A204.1 (cell line): ENCODE measurements around the gene DMKN.

Source experiments
- FAIRE-seq: peaks from 2 replicates; lab custom pipeline; 2012; peaks lifted over from hg19 to GRCh38; lab: Jason Lieb, UNC

DMKN gene, protein sequence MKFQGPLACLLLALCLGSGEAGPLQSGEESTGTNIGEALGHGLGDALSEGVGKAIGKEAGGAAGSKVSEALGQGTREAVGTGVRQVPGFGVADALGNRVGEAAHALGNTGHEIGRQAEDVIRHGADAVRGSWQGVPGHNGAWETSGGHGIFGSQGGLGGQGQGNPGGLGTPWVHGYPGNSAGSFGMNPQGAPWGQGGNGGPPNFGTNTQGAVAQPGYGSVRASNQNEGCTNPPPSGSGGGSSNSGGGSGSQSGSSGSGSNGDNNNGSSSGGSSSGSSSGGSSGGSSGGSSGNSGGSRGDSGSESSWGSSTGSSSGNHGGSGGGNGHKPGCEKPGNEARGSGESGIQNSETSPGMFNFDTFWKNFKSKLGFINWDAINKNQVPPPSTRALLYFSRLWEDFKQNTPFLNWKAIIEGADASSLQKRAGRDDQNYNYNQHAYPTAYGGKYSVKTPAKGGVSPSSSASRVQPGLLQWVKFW

DNA sequence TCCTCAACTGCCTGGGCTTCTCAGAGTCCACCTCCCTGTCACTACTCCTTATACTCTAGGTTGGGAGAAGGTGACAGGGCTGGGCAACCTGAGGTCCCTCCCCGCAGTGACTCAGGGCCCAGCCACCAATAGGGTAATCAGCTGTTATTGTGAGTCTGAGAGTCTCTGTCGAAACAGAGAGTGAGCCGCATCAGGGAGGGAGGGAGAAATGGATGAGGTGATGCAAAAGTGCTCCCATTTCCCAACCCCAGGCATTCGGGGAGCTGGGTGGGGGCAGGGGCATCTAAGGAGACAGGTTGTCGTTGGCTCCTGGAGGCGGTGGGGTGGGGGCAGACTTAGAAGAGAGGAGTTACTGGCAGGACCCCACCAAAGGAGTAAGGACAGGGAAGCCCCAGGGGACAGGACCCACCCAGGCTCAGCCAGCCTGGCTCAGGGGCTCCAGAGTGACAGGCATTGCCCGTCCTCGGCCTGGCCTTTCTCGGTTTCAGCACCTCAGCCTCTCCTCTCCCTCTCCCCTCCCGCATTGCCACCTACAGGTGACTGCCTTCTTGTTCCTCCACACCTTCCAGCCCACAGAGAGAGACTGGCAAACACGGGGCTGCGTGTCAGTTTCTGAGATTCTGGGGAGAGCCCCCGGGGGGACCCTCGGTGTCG lies at the start of gene DMKN:
DMKN (minus strand) TSS at position 22 of the 654 bp plus-strand sequence. CDS start 174 bp downstream, outside the sequence.
- FAIRE-seq, result no peak

DNA sequence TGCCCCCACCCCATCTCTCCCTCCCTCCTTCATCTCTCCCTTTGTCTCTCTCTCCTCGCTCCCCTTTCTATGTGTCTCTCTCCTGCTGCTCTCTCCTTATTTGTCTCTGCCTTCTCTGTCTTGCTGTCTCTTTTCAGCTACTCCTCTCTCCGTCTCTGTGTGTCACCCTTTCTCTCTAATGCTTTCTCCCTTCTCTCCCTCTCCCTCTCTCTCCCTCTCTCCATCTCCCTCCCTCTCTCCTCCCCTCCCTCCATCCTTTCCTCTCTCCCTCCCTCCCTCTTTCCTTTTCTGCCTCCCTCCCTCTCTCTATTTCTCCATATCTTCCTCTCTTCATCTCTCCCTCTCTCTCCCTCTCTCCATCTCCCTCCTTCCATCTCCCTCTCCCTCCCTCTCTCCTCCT lies 49.3 kb upstream of the DMKN start:
- FAIRE-seq, result no peak

DNA sequence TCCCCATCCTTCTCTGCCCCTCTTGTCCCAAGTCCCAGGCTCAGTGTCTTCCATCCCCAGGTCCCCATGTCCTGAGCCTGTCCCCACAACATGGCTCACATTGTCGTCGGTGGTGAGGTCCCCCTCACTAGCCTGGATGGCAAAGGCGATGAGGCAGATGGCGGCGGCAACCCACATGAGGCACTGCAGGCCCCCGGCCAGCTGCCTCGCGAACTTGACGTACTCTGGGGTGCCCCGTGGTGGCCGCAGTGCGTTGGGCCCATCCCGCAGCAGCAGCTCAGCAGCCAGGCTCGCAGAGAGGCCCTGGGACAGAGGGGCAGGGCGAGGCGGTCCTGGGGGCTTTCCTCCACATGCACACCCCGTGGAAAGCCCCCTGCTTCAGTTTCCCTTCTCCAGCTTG lies 48.9 kb upstream of the DMKN start:
- FAIRE-seq, result no peak

DNA sequence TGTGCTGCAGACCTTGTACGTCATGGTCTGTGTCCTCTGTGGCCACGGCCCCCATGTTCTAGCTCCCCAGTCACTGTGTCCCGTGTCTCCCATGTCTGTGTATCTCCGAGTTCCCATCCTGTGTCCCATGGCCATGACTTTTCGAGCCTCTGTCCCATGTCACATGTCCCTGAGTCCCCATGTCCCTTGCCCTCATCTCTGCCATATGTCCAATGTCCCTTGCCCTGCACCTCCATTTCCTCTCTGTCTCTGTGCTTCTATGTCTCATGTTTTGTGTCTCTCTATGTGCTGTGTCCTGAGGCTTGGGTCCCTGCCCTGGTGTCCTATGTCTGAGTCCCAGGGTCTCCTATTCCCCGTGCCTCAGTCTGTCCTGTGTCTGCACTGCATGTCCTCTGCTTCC lies 48.0 kb upstream of the DMKN start:
- FAIRE-seq, result no peak

DNA sequence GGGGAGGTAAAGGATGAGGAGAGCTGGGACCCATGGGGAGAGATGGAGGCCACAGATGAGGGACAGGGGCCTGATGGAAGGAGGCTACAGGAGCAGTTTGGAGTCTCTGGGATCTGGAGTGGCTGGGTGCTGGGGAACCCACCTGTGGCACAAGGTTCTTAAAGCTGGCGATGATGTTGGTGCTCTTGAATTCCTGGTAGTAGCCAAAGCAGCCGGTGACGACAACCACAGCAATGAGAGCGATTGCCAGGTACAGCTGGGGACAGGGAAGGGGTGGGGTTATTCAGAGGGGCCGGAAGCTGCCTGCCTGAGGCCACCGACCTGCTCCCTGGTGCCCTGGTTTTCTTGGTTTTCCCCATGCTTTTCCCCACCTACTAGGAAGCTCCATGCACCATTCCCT lies 47.2 kb upstream of the DMKN start:
- FAIRE-seq, result no peak

DNA sequence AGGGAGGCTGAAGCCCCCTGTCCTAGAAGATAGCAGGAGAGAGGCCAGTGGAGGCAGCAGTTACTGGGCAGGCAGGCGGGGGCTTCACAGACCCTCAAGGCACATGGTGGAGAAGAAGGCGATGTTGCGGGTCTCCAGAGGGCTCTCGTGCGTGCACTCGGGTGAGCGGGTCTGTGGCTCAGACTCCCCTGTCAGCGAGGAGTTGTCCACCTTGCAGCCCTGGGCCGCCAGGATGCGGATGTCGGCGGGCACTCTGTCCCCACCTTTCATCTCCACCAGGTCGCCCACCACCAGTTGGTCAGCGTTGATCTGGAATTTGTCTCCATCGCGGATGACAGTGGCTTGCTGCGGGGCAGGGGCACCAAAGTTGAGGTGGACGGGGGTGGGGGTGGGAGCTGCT lies 46.8 kb upstream of the DMKN start:
- no peak for FAIRE-seq

DNA sequence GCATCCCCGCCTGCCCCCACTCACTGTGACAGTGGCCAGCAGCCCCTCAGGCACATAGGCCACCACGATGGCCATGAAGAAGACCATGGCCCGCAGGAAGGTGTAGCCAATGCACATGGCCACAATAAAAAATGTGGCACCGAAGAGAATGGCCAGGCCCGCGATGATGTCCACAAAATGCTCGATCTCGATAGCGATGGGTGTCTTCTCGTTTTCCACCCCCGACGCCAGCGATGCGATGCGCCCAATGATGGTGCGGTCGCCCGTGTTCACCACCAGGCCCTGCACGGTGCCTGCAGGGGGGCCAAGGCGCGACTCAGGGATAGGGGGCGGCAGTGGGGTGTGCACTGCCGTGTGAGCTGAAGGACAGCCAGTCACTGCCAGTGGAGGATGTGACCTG lies 46.3 kb upstream of the DMKN start:
- no peak for FAIRE-seq

DNA sequence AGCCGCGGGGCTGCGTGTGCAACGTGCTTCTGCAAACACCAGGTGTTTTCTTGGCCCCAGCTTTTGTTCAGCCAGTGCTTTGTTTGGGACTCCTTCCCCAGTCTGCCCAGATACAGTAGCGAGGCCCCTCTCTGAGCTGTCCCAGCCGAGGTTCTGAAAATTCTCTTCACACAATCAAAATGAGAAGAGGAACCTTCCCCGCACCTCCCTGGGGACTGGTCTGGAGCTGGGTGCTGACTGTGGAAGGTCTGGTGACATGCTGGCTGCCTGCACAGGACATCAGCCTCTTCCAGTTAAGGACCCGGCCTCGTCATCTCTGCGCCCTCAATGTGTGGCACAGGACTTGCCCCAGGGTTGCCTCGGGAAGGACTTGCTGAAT lies 45.8 kb upstream of the DMKN start:
- FAIRE-seq, result no peak

DNA sequence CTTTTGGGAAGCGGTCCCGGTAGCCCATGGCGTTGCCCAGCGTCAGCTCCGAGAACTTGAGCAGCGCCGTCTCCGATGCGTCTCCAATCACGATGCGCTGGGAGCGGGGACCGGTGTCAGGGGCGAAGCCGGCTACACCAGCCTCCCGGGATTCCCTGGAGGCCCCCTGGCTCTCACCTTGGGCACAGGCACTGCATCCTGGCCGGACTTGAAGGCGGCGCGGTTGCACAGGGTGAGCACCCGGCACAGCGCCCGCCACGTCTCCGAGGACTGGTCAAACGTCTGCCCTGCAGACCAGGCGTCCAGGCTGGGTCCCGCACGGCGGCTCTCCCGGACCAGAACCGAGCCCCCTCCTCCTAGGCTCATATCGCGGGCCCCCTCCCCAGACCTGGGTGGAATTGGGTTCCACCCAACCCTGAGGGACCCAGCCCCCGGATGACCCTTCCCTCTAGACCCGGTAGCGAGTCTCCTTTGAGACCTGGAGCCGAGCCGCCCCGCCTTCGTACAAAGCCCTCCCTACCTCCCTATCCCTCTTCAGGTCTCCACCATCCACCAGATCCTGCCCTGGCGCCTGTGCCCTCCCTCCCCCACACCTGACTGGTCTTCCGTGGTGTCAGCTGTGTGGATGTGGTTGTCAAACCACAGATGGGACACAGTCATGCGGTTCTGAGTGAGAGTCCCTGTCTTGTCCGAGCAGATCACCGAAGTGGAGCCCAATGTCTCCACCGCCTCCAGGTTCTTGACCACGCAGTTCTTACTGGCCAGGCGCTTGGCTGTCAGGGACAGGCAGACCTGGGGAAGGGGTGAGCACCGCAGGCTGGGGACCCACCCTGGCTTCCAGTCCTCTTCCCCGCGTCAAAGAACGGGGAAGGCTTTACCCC lies 45.2 kb upstream of the DMKN start:
- FAIRE-seq, result no peak

DNA sequence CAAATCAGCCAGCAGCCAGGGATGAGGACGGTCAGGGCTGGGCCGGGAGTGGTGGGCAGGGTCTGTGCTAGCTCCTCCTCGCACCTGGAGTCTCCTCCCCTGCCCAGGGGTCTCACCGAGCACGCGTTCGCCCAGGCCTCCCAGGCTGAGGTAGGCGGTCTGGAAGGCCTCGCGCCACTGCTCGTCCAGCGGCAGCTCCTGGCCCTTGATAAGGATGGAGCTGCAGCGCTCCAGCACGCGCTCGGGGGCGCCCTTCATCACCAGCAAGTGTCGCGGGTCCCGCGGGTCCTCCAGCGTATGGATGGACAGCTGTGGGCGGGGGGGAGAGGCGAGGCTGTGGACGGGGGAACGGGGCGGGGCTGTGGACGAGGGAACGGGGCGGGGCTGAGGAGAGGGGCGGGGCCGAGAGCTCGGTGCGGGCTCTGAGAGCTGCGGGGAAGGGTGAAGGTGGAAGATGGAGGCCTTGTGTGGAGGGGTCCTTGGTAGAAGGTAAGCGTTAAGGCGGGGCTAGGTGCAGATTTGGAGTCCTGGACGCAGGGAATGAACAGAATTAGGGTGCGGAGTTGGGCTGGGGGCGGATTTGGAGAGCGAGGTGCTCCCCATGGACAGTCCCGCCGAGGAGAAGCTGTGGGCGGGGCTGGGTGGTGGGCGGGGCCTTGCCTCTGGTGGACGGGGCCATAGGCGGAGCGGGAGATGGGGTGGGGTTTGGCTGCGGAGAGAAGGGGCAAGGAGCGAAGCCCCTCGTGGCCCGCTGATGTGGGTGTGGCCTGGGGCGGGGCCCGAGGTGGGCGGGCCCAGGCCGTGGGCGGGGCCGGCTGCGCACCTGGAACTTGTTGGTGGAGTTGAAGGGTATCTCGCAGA lies 44.3 kb upstream of the DMKN start:
- no peak for FAIRE-seq

DNA sequence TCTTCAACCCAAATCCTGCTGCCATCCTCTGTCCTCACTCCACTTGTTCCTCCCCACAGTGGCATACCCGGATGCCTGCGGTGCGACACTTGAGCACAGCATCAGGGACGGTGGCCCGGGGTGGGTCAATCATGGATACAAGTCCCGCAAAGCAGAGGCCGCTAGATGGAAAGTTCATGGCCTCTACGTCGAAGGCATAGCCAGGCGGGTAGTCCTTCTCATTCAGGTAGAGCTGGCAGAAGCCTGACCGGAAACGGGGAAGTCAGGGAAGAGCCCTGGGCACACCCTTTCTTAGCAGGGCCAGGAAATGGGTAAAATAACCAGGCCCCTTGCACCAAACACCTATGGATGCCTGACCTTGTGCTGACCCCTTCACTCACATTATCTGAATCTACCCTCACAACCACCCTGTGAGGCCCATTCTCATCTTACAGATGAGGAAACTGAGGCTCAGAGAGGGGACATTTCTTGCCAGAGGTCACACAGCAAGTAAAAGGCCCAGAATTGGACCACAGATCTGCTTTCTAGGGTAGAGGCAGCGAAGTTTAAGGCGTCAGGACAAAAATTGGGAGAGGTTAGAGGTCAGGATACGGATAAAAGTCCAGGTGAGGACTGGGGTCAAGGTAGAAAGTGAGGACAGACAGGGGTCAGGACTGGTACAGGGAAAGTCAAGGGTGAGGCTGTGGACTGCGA lies 43.5 kb upstream of the DMKN start:
- FAIRE-seq, result no peak

DNA sequence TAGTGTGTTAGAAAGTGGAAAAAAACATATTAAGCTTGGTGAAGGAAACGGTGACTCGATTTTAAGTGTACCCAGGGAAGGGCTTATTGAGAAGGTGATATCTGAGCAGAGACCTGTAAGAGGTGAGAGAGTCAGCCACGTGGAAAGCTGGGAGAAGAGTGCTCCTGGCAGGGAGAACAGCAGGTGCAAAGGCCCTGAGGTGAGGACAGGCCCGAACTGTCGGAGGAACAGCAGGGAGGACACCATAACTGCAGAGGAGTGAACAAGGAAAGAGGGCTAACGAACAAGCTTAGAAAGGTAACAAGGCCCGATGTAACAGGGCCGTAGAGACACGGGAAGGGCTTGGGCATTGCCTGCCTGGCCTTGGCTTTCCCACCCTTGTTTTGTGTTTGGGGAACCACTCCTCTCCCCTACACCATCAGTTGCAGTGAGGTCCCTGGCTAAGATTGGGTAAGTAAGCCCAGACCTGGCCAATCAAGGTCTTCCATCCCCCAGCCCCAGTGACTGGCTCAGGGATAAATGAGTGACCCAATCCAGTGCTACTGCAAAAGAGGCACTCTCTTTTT lies 42.7 kb upstream of the DMKN start:
- FAIRE-seq, result no peak

DNA sequence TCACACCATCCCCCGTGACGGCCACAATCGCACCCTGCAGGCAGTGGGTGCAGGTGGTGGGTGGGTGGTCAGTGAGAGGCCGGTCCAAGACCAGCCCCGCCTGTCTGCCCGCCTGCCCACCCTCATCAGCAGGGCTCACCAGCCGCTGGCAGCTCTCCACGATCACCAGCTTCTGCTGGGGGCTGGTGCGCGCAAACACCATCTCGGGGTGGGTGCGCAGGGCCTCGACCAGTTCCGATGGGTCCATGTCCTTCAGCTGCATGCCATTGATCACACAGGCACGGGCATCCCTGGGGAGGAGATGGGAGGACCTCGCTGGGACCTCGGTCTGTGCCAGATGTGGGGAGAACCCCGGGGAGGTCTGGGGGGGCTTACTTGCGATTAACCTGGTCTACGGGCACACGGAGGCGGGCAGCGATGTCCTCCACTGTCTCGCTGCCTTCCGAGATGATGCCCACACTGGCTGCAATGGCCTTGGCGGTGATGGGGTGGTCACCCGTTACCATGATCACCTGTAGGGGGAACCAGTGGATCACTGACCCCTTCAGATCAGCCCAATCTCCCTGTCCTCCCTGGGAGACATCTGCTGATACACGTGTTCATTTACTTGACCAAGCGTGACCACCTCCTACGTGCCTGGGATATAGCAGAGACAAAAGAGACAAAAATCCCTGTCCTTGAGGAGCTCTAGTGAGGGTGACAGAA lies 42.0 kb upstream of the DMKN start:
- FAIRE-seq, result no peak

DNA sequence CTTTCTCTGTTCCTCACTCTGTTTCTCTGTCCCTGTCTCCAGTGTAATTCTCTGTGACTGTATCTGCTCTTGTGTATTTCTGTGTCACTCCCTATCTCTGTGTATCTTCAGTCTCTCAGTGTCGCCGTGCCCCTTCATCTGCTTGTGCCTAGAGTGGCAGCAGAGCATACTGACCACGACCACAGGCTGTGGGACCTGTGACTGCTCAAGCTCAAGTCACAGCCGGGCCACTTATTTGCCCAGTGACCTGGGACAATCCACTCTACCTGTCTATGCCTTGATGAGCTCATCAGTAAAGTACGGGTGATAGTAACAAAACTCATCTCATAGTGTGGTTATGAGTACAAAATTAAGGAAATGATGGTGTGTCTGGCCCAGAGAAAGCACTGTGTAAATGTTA lies 40.6 kb upstream of the DMKN start:
- no peak for FAIRE-seq

DNA sequence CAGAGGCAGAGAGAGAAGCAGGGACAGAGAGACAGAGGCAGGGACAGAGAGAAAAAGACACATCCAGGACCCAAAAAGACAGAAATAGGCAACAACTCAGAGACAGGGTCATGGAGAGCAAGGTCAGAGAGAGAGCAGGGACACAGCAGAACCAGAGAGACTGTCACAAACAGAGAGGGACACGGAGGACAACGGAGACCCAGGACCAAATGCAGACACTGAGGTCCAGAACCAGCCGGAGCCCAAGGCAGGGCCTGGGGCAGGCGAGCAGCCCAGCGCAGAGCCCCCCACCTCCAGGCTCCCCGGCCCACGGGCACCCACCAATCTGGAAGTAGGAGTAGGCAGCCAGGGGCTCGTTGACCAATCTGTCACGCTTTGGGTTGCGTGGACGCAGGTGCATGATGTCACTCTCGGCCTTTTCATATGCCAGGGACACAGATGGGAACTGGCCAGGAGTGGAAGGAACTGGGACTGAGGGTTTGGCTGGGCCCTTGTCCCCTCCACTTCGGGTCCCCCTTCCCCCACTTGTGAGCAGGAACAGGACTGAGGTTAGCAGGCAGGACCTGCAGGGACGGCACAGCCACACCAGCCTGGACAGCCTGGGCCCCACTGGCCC lies 40.0 kb upstream of the DMKN start:
- FAIRE-seq, result no peak

DNA sequence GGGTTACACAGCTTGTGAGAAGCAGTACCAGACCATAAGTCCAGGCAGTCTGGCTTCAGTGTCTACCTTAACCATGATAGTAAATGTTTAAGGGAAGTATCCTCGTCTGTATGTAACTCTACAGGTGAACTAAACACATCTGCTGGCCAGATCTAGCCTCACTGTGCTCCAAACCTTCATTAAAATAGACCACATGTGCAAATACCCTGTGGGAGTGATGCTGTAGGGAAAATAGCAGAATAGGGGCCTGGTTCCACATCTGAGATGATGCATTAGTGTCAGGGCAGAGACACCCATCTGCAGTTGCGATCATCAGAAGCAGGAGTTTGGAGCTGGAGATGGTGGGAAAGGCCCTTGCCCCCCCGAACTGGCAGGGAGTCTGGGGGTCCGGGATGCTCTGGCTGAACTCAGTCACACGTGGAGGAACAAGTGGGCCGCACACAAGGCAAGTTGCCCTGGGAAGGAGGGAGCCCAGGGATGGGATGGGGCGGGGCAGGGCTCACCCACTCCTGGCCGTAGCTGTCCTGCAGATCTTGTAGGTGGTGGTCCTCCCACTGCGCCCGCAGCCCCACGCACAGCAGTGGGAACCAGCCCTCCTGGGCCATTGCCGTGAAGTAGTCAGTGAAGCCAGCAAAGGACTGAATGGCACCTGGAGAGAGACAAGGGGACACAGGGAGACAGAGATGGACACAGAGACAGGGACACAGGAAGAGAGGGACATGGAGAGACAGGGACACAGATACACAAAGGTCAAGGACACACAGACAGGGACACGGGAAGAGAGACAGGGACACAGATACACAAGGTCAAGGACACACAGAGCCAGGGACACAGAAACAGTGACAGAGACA lies 39.3 kb upstream of the DMKN start:
- FAIRE-seq, result no peak

DNA sequence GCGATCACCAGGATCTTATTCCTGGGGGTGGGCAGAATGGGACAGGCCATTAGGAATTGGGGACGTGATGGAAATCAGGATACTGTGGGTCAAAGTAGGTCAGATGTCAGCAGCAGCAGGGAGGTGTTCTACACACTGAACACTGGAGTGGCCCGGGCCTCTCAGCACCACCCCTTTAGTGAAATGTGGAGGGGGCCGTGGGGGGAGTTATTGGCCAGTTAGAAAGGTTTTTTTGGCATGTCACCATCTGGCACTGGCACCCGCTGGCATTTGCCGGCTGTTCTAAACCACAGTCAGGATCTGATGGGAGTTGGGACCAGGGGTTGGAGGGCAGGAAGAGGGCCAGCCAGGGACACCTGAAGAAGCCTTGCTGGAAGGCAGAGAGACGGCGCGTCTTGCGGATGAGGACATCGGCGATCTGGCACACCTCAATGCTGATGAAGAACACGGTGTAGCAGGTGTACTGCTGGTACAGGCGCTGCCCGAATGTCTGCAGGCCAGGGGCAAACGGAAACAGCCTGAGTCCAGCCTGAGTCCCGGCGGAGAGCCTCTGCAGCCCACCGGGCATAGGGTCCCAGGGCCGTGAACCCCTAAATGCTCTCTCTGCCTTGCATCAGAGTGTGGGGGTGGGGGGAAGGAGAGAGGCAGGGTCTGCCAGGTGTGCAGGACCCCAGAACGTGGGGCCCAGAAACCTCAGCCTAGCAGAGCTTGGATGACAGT lies 37.8 kb upstream of the DMKN start:
- FAIRE-seq, result no peak

DNA sequence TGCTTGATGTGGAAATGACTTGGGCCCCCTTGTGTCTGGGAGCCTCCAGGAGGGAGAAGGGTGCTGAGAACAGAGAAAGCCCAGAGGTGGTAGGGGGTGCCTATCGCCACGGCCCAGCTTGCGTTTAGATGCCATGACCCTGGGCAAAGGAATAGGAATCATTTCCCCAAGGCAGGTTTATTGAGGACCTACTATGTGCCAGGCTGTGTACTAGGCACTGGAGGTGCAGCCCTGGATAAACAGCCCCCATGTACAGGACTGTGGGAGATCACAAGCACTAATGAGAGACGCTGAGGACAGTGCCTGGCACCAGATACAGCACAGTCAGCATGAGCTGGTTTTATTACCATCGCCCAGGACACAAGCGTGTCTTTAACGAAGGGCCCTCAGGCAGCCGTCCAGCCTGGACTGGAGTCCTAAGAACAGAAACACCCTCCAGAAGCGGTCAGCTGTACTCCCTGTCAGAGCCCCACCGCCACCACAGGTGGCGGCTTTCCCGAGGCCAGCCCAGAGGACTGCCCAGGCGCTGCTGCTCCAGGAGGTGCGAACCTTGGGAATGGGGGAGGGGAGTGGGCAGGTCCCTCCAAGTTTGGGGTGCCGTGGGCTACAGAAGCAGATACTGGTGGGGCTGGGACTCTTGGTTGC lies 36.6 kb upstream of the DMKN start:
- FAIRE-seq, result no peak
